GM21528 (cell line): ENCODE data around the gene IQSEC2.

Experiments used
- ATAC-seq: cut with Tn5 transposase; IDR thresholded peaks from one replicate; pipeline ENCODE4 v1.9.1; 2021; ENCODE audit warnings: mild to moderate bottlenecking, moderate library complexity; ENCODE audit not compliant: unreplicated experiment, low FRiP score

Gene IQSEC2

DNA sequence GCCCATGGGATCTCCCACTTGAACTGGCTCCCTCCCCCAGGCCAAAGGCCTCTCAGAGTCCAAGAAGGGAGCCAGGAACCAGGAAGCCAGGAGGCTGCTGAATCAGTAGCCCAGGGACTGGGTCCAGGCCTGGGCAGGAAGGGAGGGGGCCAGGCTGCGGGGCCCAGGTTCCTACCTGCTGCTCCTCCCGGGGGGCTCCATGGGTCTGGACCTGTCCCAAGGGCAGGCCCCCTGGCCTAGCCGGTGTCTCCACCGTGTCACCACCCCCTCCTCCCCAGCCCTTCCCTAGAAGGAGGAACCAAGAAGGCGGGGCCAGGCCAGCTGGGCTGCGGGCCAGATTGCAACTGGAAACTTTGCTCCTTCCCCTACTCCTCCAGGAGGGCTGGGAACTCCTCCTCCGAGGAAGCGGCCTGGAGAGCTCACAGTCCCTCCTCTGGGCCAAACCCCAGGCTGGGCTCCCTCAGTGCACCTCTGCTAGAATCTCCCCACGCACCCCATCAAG lies at the start of gene IQSEC2:
TSS of gene IQSEC2 (minus strand) at position 264 of the 502 bp plus-strand sequence.
- no peak for ATAC-seq

DNA sequence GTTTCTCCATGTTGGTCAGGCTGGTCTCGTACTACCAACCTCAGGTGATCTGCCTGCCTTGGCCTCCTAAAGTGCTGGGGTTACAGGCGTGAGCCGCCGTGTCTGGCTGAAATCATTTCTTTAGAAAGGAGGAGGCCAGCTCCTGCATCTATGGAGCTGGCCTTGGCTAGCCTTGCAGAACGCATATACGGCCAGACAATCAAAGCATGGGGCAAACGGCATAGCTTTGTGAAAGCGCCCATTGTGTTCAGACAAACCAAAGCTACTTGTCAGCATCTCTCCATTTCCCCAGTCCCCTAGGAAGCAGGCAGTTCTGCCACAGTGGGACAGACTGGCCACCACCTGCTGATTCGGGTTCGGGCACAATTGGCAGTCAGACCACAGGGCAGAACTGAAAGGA lies 48.9 kb upstream of the IQSEC2 start:
- ATAC-seq: no peak

GRCh38 chrX:53324803-53325202 lies 43.4 kb upstream of the IQSEC2 start:
- ATAC-seq: no peak

- ATAC-seq: no peak
Observed at GRCh38 chrX:53324085-53324484, 42.7 kb upstream of the IQSEC2 start.

DNA sequence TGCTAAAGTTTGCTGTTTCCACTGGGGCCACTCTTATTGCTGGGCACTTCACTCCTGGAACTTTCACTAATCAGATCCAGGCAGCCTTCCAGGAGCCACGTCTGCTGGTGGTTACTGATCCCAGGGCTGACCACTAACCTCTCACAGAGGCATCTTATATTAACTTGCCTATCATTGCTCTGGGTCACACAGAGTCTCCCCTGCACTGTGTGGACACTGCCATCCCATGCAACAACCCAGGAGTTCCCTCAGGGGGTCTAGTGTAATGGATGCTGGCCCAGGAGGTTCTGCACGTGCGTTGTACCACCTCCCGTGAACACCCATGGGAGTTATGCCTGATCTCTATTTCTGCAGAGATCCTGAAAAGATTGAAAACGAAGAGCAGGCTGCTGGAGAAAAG lies 41.8 kb upstream of the IQSEC2 start:
- ATAC-seq: no peak

DNA sequence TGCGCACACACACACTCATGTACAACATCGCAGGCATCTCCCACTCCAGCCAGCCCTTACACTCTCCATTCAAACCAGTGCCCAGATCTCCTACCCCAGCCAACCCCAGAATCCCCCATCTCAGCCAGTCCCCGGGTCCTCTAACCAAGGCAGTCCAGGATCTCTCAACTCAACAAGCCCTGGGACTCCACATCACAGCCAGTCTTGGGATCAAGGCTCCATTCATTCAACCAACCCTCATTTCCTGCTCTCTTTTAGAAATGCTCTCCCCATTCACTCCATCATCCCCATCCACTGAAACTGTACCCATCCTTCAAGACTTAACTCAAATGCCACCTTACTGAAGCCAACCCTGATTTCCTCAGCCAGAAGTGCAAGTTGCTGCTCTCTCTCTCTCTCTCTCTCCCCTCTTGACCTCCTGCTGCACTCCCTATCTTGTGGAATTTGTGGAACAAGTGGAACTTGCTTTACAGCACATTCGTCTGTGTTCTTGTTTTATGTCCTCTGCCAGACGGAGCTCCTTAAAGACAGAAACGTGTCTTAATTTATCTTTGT lies 40.6 kb upstream of the IQSEC2 start:
- no peak for ATAC-seq

DNA sequence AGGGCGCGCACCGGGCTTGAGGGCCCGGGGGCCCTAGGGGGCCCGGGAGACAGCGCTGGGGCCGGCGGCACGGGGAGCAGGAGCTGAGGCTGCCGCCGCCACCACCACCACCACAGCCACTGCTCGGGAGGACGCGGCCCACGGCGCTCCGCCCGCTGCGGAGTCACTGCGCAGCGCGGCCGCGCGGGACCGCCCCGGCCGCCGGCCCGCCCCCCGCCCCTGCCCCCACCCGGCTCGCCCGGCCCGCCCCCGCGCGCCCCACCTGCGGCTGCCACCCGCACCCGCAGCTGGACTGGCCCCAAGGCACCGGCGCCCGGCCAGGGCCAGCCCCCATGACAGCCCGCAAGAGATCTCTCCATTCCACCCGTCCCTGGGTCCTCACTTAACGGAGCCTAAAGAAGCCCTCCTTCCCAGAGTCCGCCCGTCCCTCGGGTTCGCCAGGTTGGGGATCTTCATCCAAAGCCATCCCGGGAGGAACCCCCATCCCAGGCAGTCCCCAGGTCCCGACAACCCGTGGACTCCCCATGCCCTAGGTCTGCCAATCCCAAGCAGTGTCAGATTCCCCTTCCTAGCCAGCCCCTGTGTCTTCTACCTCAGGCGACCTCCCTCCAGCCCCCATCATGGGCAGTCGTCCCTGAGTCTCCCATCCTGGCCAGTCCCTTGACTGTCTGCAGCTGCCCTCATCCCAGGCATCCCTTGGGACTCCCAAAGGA lies 40.0 kb upstream of the IQSEC2 start:
- no peak for ATAC-seq

GRCh38 chrX:53320543-53321229 lies 39.3 kb upstream of the IQSEC2 start:
- ATAC-seq: no peak

DNA sequence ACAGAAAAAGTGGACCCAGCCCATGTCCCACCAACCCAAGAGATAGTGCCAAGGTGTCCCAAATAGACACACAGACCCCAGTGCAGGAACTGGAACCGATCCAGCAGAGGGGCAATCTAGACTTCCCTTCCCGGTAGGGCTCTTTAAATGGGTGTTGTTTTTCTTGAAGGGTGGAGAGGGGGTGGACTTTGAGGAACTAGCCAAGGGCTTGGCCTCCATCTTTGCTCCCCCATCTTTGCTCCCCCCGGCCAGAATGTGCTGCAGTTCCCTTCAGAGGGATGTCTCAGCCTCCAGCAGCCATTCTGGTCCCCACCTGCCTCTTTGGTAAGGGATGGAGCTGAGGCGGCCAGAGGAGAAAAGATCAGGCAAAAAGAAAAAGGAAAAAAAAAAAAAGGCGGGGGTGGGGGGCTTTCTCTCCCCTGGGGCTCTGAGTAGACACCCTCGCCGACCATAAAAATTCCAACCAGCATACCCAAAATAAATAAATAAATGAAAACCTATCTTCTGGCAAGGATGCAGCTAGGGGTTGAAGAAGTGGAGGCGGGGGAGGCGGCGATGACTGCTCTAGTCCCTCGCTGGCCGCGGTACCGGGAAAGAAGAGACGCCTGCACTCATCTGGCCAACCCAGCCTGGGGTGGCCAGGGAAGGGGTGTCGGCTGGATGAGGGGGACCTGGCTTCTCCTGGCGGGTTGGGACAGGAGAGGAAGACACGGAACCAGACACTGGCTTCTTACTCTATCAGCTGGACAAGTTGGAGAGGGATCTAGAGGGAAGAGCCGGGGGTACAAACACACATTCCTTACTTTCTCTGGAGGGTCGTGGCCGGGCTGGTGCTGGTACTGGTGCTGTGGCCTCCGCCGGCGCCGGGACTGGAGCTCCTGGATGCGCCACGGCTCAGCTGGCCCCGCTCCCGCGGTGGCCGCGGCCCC lies 38.5 kb upstream of the IQSEC2 start:
- no peak for ATAC-seq

- ATAC-seq: no peak
Observed at GRCh38 chrX:53318766-53319353, 37.5 kb upstream of the IQSEC2 start.

DNA sequence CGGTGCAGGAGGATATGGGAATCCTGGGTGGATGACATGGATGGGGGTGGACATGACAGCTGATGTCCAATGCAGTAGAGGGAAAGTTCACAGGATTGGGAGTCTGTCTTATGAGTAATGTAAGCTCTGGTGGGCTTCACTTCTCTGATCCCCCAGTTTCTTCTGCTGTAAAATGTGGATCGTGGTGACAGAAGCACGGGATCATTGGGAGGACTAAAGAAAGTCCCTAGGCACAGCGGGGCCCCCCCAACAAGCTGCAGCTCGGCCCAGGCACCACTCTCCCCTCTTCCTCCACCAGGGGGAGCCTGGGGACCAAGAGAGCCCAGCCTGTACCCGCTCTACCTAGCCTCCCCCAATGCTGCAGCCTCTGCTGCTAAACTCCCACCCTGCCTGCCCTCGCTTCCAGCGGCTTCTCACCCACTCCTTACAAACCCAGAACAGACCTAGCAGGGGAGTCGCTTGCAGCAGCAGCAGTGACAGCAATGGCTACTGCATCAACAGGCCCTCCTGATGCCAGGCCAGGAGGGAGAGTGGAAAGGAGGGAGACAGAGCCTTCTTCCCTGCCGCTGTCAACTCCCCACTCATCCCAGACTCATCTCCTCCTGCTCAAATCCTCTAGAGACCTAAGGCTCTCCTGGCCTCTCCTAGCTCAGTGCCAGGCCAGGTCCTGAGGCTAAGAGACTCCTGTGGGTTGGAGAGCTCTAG lies 36.1 kb upstream of the IQSEC2 start:
- no peak for ATAC-seq

DNA sequence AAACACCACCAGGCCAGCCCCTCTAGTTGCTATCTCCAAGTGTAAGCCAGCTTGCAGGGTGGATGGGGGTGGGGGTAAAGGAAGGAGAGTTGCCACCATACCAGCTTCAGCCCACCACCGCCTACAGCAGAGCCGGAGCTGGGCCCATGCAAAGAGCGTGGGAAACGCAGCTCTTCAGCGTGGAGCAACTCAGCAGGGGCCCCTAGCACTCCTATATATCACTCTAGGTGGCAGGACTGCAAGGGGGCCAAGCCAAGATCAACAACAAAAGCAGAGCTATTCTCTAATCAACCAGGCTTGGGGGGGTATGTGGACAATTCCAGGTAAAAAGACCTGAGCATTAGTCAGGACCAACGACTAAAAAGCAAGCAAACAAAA lies 35.5 kb upstream of the IQSEC2 start:
- no peak for ATAC-seq

- ATAC-seq: no peak
Observed at GRCh38 chrX:53316111-53316859, 34.9 kb upstream of the IQSEC2 start.

DNA sequence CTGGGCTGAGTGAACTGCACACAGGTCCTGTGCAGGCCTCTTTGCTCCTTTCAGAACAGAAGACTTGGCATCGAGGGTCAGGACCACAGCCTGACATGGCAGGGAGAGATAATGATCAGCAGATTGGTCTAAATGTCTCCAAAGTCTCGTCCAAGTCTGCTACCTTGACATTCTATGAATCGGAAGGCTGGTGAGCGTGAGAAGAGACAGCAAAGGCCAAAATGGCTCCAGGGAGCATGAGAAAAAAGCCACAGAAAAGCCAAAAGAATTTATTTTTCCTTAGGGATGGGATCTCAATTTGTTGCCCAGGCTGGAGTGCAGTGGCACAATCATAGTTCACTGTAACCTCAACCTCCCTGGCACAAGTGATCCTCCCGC lies 32.3 kb upstream of the IQSEC2 start:
- no peak for ATAC-seq

DNA sequence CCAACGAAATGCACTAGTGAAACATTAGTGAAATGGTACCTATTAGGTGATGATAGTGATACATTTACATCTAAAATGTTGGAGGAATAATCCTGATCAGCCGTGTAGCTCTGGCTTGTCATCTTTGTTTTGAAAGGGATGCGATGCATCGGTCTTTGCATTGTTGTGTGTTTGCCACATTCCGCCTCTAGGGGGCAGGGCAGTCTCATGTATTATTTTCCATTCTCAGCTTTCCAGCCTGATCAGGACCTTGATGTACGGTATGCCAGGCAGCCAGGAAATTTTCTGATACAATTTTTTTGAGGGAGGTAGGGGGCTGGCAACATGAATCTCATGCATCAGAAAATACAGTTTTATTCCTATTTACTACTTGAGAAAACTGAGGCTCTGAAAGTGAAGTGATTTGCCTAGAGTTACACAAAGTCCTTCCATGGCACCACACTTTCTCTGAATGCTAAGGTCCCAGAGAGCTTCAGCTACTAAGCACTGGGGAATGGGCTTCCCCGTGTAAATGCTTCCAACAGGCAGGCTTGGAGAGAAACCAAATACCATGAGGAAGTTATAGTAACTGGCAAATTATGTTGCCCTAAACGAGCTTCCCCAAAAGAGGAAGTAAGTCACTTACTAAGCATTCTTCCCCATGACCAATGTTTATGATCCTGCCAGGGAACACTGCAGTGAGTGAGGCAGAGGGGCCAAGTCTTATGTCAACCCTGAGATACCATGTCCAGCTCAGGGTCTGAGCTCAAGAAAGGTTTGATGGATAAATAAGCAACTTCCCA lies 31.8 kb upstream of the IQSEC2 start:
- ATAC-seq: no peak

GRCh38 chrX:53309837-53310236 lies 28.5 kb upstream of the IQSEC2 start:
- ATAC-seq: no peak

- ATAC-seq: no peak
Observed at GRCh38 chrX:53308836-53309235, 27.5 kb upstream of the IQSEC2 start.
